NB4 (cell line): ENCODE measurements around the gene BAHD1.
"Not testable (repeated sequence)": the region's sequence is repeated elsewhere in the genome, so short reads cannot be mapped to it uniquely, and the experiment has no call there.

Experiments
- DNase-seq: peaks from one replicate; pipeline ENCODE4 v3.0.0; 2010; ENCODE audit warnings: low read depth
- H3K4me3 ChIP-seq: one replicate; pipeline ENCODE4 v1.5.1; 2011; ENCODE audit warnings: mild to moderate bottlenecking, low read depth, low read length, moderate library complexity
- MYC ChIP-seq: IDR thresholded peaks from 2 replicates; pipeline ENCODE4 v1.6.1; 2011; ENCODE audit warnings: low read depth, low read length
- POLR2A ChIP-seq: IDR thresholded peaks from 2 replicates; pipeline ENCODE4 v1.6.1; 2011; ENCODE audit warnings: mild to moderate bottlenecking; ENCODE audit not compliant: insufficient read length; ENCODE audit errors: extremely low read depth
- TF ChIP-seq, protein P1 (sequence below): IDR thresholded peaks from one replicate; pipeline ENCODE4 v1.5.1; 2012; ENCODE audit warnings: low read depth, low read length
- TF ChIP-seq, protein P2 (sequence below): IDR thresholded peaks from 2 replicates; pipeline ENCODE4 v1.6.1; 2011; ENCODE audit warnings: low read depth, low read length

BAHD1 gene

DNA sequence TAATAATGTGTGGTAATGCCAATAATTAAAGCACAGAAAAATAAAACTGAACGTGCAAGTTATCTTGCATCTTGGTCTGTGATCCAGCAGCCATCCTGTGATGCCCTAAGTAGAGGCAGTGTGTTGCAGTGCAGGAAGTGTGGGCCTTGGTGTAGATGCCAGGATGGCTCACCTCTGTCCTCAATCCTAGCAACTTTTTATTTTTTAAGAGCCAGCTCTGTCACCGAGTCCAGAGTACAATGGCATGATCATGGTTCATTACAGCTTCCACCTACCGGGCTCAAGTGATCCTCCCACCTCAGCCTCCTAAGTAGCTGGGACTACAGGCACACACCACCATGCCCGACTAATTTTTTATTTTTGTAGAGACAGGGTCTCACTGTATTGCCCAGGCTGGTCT is 7.6 kb downstream of the BAHD1 start:
- no peak overlapping the region for H3K4me3 ChIP-seq
- no peak for DNase-seq
- TF ChIP-seq POLR2A (no peak), MYC (no peak)
- TF ChIP-seq, protein P1, sequence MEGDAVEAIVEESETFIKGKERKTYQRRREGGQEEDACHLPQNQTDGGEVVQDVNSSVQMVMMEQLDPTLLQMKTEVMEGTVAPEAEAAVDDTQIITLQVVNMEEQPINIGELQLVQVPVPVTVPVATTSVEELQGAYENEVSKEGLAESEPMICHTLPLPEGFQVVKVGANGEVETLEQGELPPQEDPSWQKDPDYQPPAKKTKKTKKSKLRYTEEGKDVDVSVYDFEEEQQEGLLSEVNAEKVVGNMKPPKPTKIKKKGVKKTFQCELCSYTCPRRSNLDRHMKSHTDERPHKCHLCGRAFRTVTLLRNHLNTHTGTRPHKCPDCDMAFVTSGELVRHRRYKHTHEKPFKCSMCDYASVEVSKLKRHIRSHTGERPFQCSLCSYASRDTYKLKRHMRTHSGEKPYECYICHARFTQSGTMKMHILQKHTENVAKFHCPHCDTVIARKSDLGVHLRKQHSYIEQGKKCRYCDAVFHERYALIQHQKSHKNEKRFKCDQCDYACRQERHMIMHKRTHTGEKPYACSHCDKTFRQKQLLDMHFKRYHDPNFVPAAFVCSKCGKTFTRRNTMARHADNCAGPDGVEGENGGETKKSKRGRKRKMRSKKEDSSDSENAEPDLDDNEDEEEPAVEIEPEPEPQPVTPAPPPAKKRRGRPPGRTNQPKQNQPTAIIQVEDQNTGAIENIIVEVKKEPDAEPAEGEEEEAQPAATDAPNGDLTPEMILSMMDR = no peak
- TF ChIP-seq, protein P2, sequence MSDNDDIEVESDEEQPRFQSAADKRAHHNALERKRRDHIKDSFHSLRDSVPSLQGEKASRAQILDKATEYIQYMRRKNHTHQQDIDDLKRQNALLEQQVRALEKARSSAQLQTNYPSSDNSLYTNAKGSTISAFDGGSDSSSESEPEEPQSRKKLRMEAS = no peak

DNA sequence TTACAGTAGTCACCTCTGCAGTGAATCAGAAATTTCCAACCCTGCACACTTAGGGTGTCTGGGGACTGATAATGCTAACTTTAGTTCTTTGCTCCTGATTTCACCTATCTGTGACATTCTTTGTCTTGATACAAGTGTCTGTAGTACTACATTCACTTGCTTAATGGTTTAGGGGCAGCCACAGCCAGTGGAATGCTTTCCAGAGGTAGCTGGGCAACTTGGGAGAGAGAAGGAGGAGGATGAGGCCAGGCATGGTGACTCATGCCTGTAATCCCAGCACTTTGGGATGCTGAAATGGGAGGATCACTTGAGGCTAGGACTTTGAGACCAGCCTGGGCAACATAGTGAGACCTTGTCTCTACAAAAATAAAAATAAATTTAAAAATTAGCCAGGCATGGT is 8.5 kb downstream of the BAHD1 start:
- TF ChIP-seq POLR2A (no peak), MYC (no peak)
- TF ChIP-seq, protein P2 = no peak
- TF ChIP-seq, protein P1 = no peak
- H3K4me3 ChIP-seq = no peak overlapping the region
- DNase-seq = no peak

DNA sequence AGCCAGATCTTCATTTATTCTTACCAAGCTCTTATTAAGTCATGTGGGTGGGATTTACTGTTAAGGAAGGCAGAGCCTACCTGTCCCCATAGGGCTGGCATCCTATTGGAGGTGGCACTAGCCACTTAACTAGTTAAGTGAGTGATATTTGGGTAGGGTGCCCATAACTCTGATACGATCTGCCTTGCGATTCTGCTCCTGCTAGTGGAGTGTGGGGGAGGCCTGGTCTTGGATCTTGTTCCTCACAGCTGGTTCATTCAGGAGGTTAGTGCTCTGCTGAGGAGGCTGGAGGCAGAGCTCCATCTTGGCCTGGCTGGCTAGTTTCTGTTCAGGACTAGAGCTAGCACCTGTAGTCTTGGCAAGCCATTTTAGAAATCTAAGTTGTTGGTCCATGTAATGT is 9.3 kb downstream of the BAHD1 start:
- no peak overlapping the region for H3K4me3 ChIP-seq
- TF ChIP-seq MYC = no peak
- TF ChIP-seq, protein P2 = no peak
- TF ChIP-seq, protein P1 = no peak
- no peak for TF ChIP-seq POLR2A
- peak; percentile 31 for DNase-seq

DNA sequence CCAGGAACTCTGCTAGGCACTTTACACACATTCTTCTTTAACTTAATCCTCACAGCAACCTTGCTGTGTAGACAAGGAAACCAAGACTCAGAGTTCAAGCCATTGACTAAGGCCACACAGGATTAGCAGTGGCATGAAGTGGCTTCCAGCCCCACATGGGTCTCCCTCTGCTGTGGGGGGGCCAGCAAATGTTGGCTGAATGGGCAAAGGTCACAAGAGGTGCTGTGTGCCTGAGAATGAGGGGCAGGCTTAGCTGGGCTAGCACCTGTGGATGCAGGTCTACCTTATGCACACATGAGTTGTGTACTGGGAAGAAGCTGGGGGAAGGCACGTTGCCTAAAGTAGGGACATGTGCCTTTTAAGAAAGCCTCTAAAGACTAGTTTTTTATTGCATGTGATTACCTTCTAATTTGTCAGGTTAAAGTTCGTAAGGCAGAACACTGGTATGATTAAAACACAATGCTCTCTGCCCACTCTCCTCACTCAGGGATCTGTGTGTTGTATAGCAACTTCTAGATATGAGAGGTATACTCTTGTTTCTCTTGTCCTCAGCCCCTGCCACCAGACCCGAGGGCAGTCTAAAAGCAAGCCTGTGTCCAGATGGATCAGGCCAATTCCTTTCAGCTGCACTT is 10.9 kb downstream of the BAHD1 start:
- H3K4me3 ChIP-seq = no peak overlapping the region
- DNase-seq = no peak
- TF ChIP-seq POLR2A = no peak
- TF ChIP-seq, protein P2 = no peak
- TF ChIP-seq MYC = no peak
- TF ChIP-seq, protein P1 = no peak

DNA sequence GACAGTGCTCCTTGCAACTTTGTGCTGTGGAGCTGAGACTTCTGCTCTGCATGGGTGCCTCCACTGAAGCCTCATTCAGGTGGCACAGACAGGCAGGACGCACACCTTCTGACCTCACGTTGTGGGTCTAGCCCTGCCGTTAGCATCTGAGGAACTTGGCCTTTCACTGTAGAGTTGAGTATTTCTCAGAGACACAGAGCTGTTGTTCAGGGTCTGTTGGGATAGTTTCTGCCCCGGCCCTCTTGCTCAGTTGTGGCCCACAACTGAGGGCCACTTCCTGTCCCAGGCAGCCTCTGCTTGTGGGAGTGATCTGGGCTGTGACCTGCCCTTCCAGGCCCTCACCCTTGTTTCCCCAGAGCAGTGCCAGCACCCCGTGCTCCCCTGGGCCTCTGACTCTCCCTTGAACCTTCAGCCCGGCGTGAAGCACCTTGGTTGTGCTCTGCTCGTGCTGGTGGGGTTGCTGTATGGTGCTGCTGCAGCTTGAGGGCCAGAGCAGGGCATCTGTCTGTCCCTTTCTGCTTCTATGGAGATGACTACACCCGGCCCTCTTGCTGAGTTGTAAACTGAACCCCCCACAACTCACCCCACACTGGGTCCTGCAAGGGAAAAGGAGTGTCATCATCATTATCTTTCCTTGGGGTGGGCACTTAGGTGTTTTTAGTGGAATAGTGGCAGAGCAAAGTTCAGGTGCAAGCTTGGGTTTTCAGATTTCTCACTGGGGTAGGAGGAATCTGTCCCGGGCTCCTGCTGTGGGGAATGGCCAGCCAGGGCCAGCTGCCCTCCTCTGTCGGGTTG is 11.7 kb downstream of the BAHD1 start:
- DNase-seq = peak; percentile 72
- TF ChIP-seq, protein P2 = no peak
- TF ChIP-seq, protein P1 = no peak
- TF ChIP-seq MYC (no peak), POLR2A (no peak)
- H3K4me3 ChIP-seq = no peak overlapping the region

DNA sequence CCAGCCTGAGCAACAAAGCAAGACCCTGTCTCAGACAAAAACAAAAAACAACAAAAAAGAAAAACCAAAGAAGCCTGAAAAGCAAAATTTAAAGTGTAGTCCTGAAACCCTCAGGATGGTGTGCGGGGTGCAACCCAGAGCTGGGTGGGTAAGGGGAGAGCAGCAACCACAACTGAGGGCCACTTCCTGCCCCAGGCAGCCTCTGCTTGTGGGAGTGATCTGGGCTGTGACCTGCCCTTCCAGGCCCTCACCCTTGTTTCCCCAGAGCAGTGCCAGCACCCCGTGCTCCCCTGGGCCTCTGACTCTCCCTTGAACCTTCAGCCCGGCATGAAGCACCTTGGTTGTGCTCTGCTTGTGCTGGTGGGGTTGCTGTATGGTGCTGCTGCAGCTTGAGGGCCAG is 13.2 kb downstream of the BAHD1 start:
- H3K4me3 ChIP-seq = not testable (repeated sequence)
- DNase-seq = peak; percentile 72
